ENCODE data around the gene CREB3L4. TPM values are rescaled to one million over a fixed set of nuclear protein-coding genes. Genes with fewer than 3 reads are reported as not detected.
A peak's percentile ranks its signal among the peaks of the same experiment; 100 is the strongest.

Gene CREB3L4
- total and polyA plus RNA-seq, 4 donors = 4.4 to 10.3 (median 8.8) TPM

GRCh38 chr1:153985941-153986761 is 18.4 kb downstream of the CREB3L4 start, which contains the start of gene RAB13:
RAB13 (minus strand) TSS chr1:153986339; CDS start chr1:153986236, 103 bp downstream.
- Histone ChIP-seq H3K27ac (ENCODE audit: low read depth in 1 of 2, low read length in 2 of 2) (peak within 1 kb of the TSS; percentile 71 to 80), H3K4me1 (ENCODE audit: control insufficient read depth in 4 of 4, insufficient read depth in 4 of 4, low read length in 3 of 4) (peaks cover 4 to 18% (median 12%) of the 10 kb centered on the region in 4 donors), H3K27me3 (ENCODE audit: control insufficient read depth in 4 of 4, insufficient read depth in 4 of 4, low read length in 3 of 4) (no peaks in the 10 kb centered on the region), H3K4me3 (ENCODE audit: low read depth in 1 of 3, low read length in 3 of 3) (peak within 1 kb of the TSS; percentile 56 to 76 (median 64)), H3K9ac (ENCODE audit: low read depth in 1 of 2, low read length in 2 of 2) (peak within 1 kb of the TSS; percentile 57 to 88), H3K9me3 (ENCODE audit: control insufficient read depth in 4 of 4, low read length in 3 of 4) (no peaks in the 10 kb centered on the region), H3K36me3 (ENCODE audit: control insufficient read depth in 4 of 4, insufficient read depth in 3 of 4, low read depth in 1 of 4, low read length in 3 of 4) (peaks cover 0 to 6% (median 3%) of the 10 kb centered on the region in 4 donors)
- WGBS = 2% methylated on average over 32 of the region's 32 CpGs
- TF ChIP-seq TAF1 (conservative IDR thresholded peaks at IDR 0.05) (peak; percentile 37), ATF3 (IDR thresholded peaks at IDR 0.05) (no peak), YY1 (IDR thresholded peaks at IDR 0.05) (peak; percentile 29)
- peak; percentile 83 for DNase-seq (ENCODE audit: low spot score)

- TF ChIP-seq GABPA (IDR thresholded peaks at IDR 0.05 in 1 of 2, conservative IDR thresholded peaks at IDR 0.05 in 1 of 2) (no peak), JUND (IDR thresholded peaks at IDR 0.05) (no peak), FOXA1 (IDR thresholded peaks at IDR 0.05) (no peak), ZBTB33 (IDR thresholded peaks at IDR 0.05) (no peak), REST (IDR thresholded peaks at IDR 0.05) (no peak), CTCF (IDR thresholded peaks at IDR 0.05; ENCODE audit: low read depth, low read length, missing input control) (no peak), EGR1 (IDR thresholded peaks at IDR 0.05; ENCODE audit: low read depth in 2 of 2) (no peak), HNF4A (conservative IDR thresholded peaks at IDR 0.05) (no peak), TAF1 (conservative IDR thresholded peaks at IDR 0.05) (no peak), NR2F2 (IDR thresholded peaks at IDR 0.05) (no peak), ATF3 (IDR thresholded peaks at IDR 0.05) (no peak), FOXA2 (IDR thresholded peaks at IDR 0.05) (no peak), HNF4G (IDR thresholded peaks at IDR 0.05) (no peak), YY1 (IDR thresholded peaks at IDR 0.05) (no peak)
- Histone ChIP-seq H3K4me3 (ENCODE audit: low read depth in 1 of 3, low read length in 3 of 3) (no peak overlapping the region), H3K27ac (ENCODE audit: low read depth in 1 of 2, low read length in 2 of 2) (no peak overlapping the region), H3K9ac (ENCODE audit: low read depth in 1 of 2, low read length in 2 of 2) (no peak overlapping the region), H3K4me1 (ENCODE audit: control insufficient read depth in 4 of 4, insufficient read depth in 4 of 4, low read length in 3 of 4) (peaks cover 4 to 28% (median 24%) of the 10 kb centered on the region in 4 donors), H3K9me3 (ENCODE audit: control insufficient read depth in 4 of 4, low read length in 3 of 4) (no peaks in the 10 kb centered on the region), H3K27me3 (ENCODE audit: control insufficient read depth in 4 of 4, insufficient read depth in 4 of 4, low read length in 3 of 4) (no peaks in the 10 kb centered on the region), H3K36me3 (ENCODE audit: control insufficient read depth in 4 of 4, insufficient read depth in 3 of 4, low read depth in 1 of 4, low read length in 3 of 4) (peaks cover under 1 to 6% (median 4%) of the 10 kb centered on the region in 4 donors)
- no peak for DNase-seq (ENCODE audit: low spot score)
- WGBS = 92% methylated on average over 8 of the region's 8 CpGs
These were observed 19.9 kb downstream of the CREB3L4 start for GRCh38 chr1:153987621-153988020.
